K562 (cell line): ENCODE measurements around the gene KARS1. TPM values are rescaled to one million over a fixed set of nuclear protein-coding genes. Genes with fewer than 3 reads are reported as not detected.

Source experiments
- CHD4 ChIP-seq: fragments of 200-600 bp; sonication (generic); IDR thresholded peaks from 3 replicates; pipeline ENCODE4 v1.6.1; 2012; ENCODE audit warnings: low read depth, mild to moderate bottlenecking, mixed read lengths, low read length, inconsistent platforms; ENCODE audit not compliant: insufficient read depth, insufficient replicate concordance, poor library complexity, severe bottlenecking
- CTBP1 ChIP-seq: fragments of 450-650 bp; IDR thresholded peaks from 2 replicates; pipeline ENCODE4 v1.6.1; 2016; ENCODE audit warnings: borderline replicate concordance
- CXXC5 ChIP-seq: fragments of 250-450 bp; sonication (Bioruptor Pico); IDR thresholded peaks from 2 replicates; pipeline ENCODE4 v1.8.0; 2022; ENCODE audit warnings: inconsistent platforms, mild to moderate bottlenecking, moderate library complexity
- FIP1L1 ChIP-seq: fragments of 200-400 bp; formaldehyde crosslinking; IDR thresholded peaks from 2 replicates; pipeline ENCODE4 v1.6.1; 2018; ENCODE audit warnings: mild to moderate bottlenecking, low read depth, low read length; ENCODE audit not compliant: poor library complexity, severe bottlenecking
- GATAD2A ChIP-seq: fragments of 450-650 bp; IDR thresholded peaks from 2 replicates; pipeline ENCODE4 v1.6.1; 2017
- GTF2F1 ChIP-seq: IDR thresholded peaks from 2 replicates; pipeline ENCODE4 v1.6.1; 2011; ENCODE audit warnings: low read depth, low read length, improper control_type of control experiment
- MAZ ChIP-seq, 2 experiments: fragments of 450-650 bp in 1 of 2; sonication (generic) in 1 of 2; formaldehyde crosslinking; IDR thresholded peaks in 1 of 2; conservative IDR thresholded peaks in 1 of 2; 2 replicates each; pipeline versions ENCODE4 v1.4.0 to v1.5.0; 2020; ENCODE audit warnings: mild to moderate bottlenecking in 1 of 2, missing genetic modification reagents in 1 of 2
- MTA3 ChIP-seq: fragments of 450-650 bp; formaldehyde crosslinking; IDR thresholded peaks from 2 replicates; pipeline ENCODE4 v1.6.1; 2017; ENCODE audit warnings: mild to moderate bottlenecking, borderline replicate concordance
- NFYB ChIP-seq: IDR thresholded peaks from 2 replicates; pipeline ENCODE4 v1.6.1; 2011; ENCODE audit warnings: mild to moderate bottlenecking, moderate library complexity; ENCODE audit not compliant: insufficient read length; ENCODE audit errors: extremely low read depth
- PBX2 ChIP-seq, 2 experiments: IDR thresholded peaks in 1 of 2; conservative IDR thresholded peaks in 1 of 2; 2 replicates each; pipeline ENCODE4 v1.6.1; 2016; ENCODE audit warnings: low read depth in 2 of 2, mild to moderate bottlenecking in 1 of 2, missing compliant biosample characterization in 1 of 2, missing genetic modification characterization in 1 of 2, moderate library complexity in 1 of 2
- PHTF2 ChIP-seq: fragments of 250-450 bp; sonication (Bioruptor Pico); IDR thresholded peaks from 2 replicates; pipeline ENCODE4 v1.5.0; 2021; ENCODE audit warnings: mild to moderate bottlenecking
- RBFOX2 ChIP-seq: fragments of 200-400 bp; formaldehyde crosslinking; IDR thresholded peaks from 2 replicates; pipeline ENCODE4 v1.6.1; 2017; ENCODE audit warnings: low read depth, mild to moderate bottlenecking, low read length, moderate library complexity
- SMARCE1 ChIP-seq: fragments of 450-650 bp; IDR thresholded peaks from 2 replicates; pipeline ENCODE4 v1.7.1; 2016; ENCODE audit warnings: mild to moderate bottlenecking
- TAF1 ChIP-seq: IDR thresholded peaks from 2 replicates; pipeline ENCODE4 v1.6.1; 2011; ENCODE audit warnings: mild to moderate bottlenecking, low read length, moderate library complexity; ENCODE audit not compliant: insufficient read depth, control insufficient read depth, severe bottlenecking; ENCODE audit errors: extremely low read depth
- ZKSCAN8 ChIP-seq: fragments of 200-800 bp; sonication (Bioruptor generic); IDR thresholded peaks from 2 replicates; pipeline ENCODE4 v1.6.1; 2016; ENCODE audit warnings: missing genetic modification characterization, missing compliant biosample characterization
- ZNF354B ChIP-seq: fragments of 250-450 bp; sonication (Bioruptor Pico); IDR thresholded peaks from 2 replicates; pipeline ENCODE4 v1.4.0; 2020
- ZNF766 ChIP-seq: fragments of 200-800 bp; sonication (Bioruptor generic); conservative IDR thresholded peaks from 2 replicates; pipeline ENCODE4 v1.6.1; 2016; ENCODE audit warnings: missing genetic modification characterization, missing compliant biosample characterization
- polyA plus RNA-seq, 8 experiments: library from polyadenylated mRNA; depleted of rRNA in 4 of 8; stranded (reverse) in 5 of 8; unstranded in 3 of 8; fragments of >200 nt; fragmentation: Nextera tagmentation in 2 of 8; fragmentation: Illumina TruSeq in 1 of 8; extraction: Ambion mirVana in 2 of 8; extraction: Trizol in 1 of 8; gene quantifications; 2 replicates each; pipeline versions ENCODE4 v1.2.1 to v1.2.3, GENCODE V29; 2011 to 2014; ENCODE audit warnings: inconsistent platforms in 1 of 8, missing spikeins in 1 of 8
- total RNA-seq, 7 experiments: library from RNA; depleted of rRNA in 6 of 7; stranded (reverse); fragments of >200 nt in 6 of 7; fragmentation: Illumina TruSeq in 2 of 7; extraction: Trizol in 2 of 7; gene quantifications; 2 replicates each; pipeline versions ENCODE4 v1.2.1 to v1.2.3, GENCODE V29; 2011 to 2021; ENCODE audit warnings: low replicate concordance in 1 of 7
- TF ChIP-seq, protein P1 (sequence below): sonication (generic); formaldehyde crosslinking; IDR thresholded peaks from 2 replicates; pipeline ENCODE4 v1.8.0; 2023; ENCODE audit warnings: mild to moderate bottlenecking, missing genetic modification reagents
- TF ChIP-seq, protein P2 (sequence below): fragments of 200-800 bp; sonication (Bioruptor generic); IDR thresholded peaks from 2 replicates; pipeline ENCODE4 v1.6.1; 2017; ENCODE audit warnings: missing genetic modification characterization, missing compliant biosample characterization
- TF ChIP-seq, protein P3 (sequence below), 2 experiments: fragments of 450-650 bp in 1 of 2; sonication (generic) in 1 of 2; formaldehyde crosslinking in 1 of 2; IDR thresholded peaks in 1 of 2; conservative IDR thresholded peaks in 1 of 2; 2 replicates each; pipeline versions ENCODE4 v1.6.1 to v1.8.1; 2016 to 2023; ENCODE audit warnings: mild to moderate bottlenecking in 2 of 2, moderate library complexity in 2 of 2, inconsistent platforms in 1 of 2, missing genetic modification reagents in 1 of 2

KARS1 gene
- total and polyA plus RNA-seq, 9 of the 15 experiments (the other 6 are each of a cell fraction or from before 2014, with no cell fraction given): 223 to 386 (median 304) TPM

GRCh38 chr16:75647492-75648264, at the start of gene KARS1, which contains the start of gene TERF2IP (continued):
- TF ChIP-seq, protein P1, sequence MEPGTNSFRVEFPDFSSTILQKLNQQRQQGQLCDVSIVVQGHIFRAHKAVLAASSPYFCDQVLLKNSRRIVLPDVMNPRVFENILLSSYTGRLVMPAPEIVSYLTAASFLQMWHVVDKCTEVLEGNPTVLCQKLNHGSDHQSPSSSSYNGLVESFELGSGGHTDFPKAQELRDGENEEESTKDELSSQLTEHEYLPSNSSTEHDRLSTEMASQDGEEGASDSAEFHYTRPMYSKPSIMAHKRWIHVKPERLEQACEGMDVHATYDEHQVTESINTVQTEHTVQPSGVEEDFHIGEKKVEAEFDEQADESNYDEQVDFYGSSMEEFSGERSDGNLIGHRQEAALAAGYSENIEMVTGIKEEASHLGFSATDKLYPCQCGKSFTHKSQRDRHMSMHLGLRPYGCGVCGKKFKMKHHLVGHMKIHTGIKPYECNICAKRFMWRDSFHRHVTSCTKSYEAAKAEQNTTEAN: no peak
- no peak for TF ChIP-seq PBX2 (CRISPR knock-in tag; IDR thresholded peaks at IDR 0.05; ENCODE audit: low read depth)
- no peak for TF ChIP-seq PBX2 (tag; conservative IDR thresholded peaks at IDR 0.05; ENCODE audit: low read depth)
- peak; percentile 32; the same call in 1 of the 2 replicates for TF ChIP-seq CTBP1
- TF ChIP-seq FIP1L1: peak; percentile 37
- no peak for TF ChIP-seq CHD4
- TF ChIP-seq ZNF354B (CRISPR knock-in tag): no peak
- TF ChIP-seq ZKSCAN8 (CRISPR knock-in tag): no peak
- TF ChIP-seq NFYB: no peak
- peak; percentile 96 for TF ChIP-seq TAF1
- peak; percentile 67; the same call in 1 of the 2 replicates for TF ChIP-seq MTA3
- TF ChIP-seq, protein P2, sequence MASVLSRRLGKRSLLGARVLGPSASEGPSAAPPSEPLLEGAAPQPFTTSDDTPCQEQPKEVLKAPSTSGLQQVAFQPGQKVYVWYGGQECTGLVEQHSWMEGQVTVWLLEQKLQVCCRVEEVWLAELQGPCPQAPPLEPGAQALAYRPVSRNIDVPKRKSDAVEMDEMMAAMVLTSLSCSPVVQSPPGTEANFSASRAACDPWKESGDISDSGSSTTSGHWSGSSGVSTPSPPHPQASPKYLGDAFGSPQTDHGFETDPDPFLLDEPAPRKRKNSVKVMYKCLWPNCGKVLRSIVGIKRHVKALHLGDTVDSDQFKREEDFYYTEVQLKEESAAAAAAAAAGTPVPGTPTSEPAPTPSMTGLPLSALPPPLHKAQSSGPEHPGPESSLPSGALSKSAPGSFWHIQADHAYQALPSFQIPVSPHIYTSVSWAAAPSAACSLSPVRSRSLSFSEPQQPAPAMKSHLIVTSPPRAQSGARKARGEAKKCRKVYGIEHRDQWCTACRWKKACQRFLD (CRISPR knock-in tag): 0 out of 2 replicates have a peak, but pooled peaks have one; percentile 46
- TF ChIP-seq MAZ (CRISPR knock-in tag; conservative IDR thresholded peaks at IDR 0.05 in 1 of 2, IDR thresholded peaks at IDR 0.05 in 1 of 2): peak in 1 of 2 experiments; percentile 79; a peak in 2 of 4 replicates
- TF ChIP-seq ZNF766 (CRISPR knock-in tag): no peak
- TF ChIP-seq SMARCE1: no peak
- peak; percentile 61 for TF ChIP-seq CXXC5
- TF ChIP-seq, protein P3, sequence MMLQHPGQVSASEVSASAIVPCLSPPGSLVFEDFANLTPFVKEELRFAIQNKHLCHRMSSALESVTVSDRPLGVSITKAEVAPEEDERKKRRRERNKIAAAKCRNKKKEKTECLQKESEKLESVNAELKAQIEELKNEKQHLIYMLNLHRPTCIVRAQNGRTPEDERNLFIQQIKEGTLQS (IDR thresholded peaks at IDR 0.05): no peak
- TF ChIP-seq, protein P3 (CRISPR knock-in tag; conservative IDR thresholded peaks at IDR 0.05): no peak
- peak; percentile 98 for TF ChIP-seq RBFOX2
- TF ChIP-seq PHTF2 (CRISPR knock-in tag): no peak
- peak; percentile 37; the same call in 1 of the 2 replicates for TF ChIP-seq GTF2F1
- no peak for TF ChIP-seq GATAD2A
